Erythroblast (primary cell): ENCODE results near the gene PSME3IP1.

Experiments
- GATA1 ChIP-seq: IDR thresholded peaks from 2 replicates; pipeline ENCODE4 v1.6.1; 2011; ENCODE audit warnings: low read depth, mild to moderate bottlenecking, control low read depth, low read length, moderate library complexity
- POLR2A ChIP-seq: IDR thresholded peaks from 2 replicates; pipeline ENCODE4 v1.6.1; 2011; ENCODE audit warnings: mild to moderate bottlenecking, low read length

GRCh38 chr16:57147381-57148221 lies 38.2 kb downstream of the PSME3IP1 start:
- TF ChIP-seq POLR2A: no peak
- no peak for TF ChIP-seq GATA1
